GM19438 (cell line): ENCODE data around the gene HSD11B1.
"Not testable (repeated sequence)": the region's sequence is repeated elsewhere in the genome, so short reads cannot be mapped to it uniquely, and the experiment has no call there.

Experiments
- ATAC-seq: cut with Tn5 transposase; IDR thresholded peaks from one replicate; pipeline ENCODE4 v1.9.1; 2021; ENCODE audit warnings: low read depth; ENCODE audit not compliant: unreplicated experiment

HSD11B1 gene

DNA sequence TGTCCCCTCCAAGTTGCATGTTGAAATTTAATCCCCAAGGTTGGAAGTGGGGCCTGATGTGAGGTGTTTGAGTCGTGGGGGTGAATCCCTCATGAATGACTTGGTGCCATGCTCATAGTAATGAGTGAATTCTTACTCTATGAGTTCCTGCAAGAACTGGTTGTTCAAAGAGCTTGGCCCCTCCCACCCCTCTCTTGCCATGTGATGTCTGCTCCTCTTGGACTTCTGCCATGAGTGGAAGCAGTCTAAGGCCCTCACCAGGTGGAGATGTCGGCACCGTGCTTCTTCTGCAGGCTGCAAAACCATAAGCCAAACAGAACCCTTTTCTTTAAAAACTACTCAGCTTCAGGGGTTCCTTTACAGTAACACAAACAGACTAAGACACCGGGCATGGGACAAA lies 15.2 kb upstream of the HSD11B1 start:
- no peak for ATAC-seq

DNA sequence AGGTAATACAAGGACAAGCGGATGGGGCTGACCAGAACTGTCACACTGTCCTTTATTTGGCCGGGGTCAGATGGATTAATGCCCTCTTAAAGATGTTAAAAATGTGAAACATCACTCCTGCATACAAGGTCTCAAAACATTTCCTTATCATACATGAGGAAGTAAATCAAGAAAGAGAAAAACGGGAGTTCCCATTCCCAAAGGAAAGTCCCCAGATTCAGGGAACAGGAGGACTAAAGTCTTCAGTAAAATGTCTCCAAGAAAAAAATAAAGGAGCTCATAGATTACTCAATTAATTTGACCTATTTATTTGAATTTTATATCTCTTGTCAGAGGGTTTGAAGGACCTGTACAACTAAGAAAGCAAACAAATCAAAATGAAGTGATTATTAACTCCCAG lies 13.4 kb upstream of the HSD11B1 start:
- no peak for ATAC-seq

- no peak for ATAC-seq
Measured at GRCh38 chr1:209692296-209692695, 12.3 kb upstream of the HSD11B1 start.

DNA sequence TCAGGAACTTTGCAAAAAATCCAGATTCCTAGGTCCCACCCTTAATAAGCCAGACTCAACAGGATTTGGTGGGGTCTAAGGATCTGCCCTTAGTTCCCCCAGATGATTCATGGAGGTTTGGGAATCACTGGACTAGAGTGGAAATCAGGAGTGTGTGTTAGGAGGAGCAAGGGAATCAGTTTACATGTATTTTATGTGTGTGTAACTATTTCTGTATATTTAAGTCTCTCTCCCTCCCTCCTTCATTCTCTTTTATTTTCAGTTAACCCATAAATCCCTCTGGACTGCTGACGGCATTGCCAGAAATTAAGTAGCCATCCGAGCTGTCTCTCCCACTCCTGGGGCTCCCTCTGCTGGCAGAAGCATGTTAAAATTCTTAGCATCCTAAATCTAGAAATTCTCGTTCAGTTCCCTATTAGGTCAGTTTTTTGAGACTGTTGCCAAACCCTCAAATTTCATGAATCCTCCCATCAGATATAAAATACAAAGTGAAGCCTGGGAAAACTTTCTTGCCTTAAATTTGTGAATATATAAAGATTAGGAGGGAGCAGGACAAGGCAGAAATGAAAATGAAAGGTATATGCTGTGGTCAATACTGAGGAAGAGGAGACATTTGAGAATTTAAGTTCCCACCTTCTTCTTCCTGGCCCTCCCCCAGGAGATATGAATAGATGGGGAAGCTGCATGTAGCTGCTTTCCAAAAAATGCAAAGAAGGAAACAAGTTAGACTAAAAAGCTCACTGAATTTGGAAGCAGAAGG lies 11.7 kb upstream of the HSD11B1 start:
- no peak for ATAC-seq

- no peak for ATAC-seq
Measured at GRCh38 chr1:209696673-209697072, 8.0 kb upstream of the HSD11B1 start.

GRCh38 chr1:209697126-209697525 lies 7.5 kb upstream of the HSD11B1 start:
- no peak for ATAC-seq

DNA sequence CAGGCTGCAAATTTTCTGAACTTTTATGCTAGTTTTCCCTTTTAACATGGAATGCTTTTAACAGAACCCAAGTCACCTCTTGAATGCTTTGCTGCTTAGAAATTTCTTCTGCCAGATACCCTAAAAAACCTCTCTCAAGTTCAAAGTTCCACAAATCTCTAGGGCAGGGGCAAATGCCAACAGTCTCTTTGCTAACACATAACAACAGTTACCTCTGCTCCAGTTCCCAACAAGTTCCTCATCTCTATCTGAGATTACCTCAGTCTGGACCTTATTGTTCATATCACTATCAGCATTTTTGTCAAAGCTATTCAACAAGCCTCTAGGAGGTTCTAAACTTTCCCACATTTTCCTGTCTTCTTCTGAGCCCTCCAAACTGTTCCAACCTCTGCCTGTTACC lies 4.0 kb upstream of the HSD11B1 start:
- not testable (repeated sequence) for ATAC-seq

DNA sequence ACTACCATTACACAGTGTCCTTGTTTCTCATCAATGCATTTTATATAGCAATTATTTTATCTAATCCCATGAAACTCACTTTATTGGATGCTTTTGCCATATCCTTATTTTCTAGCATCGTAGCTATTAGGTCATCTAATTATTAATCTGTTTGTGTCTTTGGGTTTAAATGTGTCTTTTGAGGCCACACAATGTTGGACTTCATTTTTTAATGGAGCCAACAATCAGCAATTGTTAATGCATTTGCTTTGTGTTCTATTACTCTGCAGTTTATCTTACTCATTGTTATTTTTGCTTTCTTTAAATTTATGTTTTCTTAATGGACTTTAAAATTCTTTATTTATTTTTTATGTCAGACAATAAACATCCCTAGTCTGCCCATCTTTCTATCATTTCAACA lies 1.8 kb upstream of the HSD11B1 start:
- no peak for ATAC-seq

GRCh38 chr1:209703834-209704504 lies 677 bp upstream of the HSD11B1 start:
- no peak for ATAC-seq

GRCh38 chr1:209705033-209705598 lies 470 bp downstream of the HSD11B1 start:
- ATAC-seq, result no peak

DNA sequence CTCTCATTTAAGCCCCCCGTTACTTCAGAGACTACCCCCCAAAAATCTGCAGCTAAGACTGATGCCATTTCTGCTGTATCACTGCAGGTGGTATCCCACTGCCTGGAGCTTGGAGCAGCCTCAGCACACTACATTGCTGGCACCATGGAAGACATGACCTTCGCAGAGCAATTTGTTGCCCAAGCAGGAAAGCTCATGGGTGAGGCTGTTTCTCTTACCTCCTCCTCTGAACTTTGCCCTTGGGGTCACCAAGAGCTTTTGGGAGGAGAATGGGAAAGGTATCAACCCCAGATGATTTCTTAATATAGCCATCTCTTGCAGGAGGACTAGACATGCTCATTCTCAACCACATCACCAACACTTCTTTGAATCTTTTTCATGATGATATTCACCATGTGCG lies 2.0 kb downstream of the HSD11B1 start:
- ATAC-seq, result no peak

DNA sequence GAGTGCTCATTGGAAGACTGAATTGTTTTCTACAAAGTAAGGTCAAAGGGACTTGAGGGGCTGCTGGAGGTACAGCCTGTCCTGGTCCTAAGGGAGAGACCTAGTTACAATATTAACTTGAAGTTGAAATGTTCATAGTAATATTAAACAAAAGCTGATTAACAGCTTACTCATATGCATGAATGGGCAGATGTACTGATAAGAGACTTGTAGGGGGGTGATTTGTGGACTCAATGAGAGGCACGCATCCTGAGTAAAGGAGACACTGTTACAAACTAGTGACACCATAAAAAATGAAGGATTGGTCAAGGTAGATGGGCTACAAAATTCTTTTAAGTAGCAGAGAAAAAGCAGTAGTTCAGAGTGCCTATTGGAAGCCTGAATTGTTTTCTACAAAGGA lies 2.7 kb downstream of the HSD11B1 start:
- no peak for ATAC-seq

- no peak for ATAC-seq
Measured at GRCh38 chr1:209708297-209708696, 3.7 kb downstream of the HSD11B1 start.

DNA sequence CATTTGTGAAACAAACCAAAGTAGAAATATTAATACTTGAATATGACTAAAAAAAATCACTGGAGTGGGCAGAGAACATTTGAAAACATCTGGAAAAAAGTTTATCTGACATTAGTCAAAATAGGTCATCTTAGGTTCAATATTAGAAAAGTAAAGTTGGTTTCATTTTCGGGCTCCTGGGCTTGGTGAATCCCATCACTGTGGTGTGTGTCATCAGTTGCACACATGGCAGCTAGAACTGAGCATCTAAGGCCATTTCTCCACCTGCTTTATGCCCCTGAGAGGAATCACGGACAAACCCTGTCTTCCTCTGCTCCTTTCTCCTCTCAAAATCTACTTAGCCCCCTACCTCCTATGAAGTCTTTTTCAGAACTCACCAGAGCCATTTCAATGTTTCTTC lies 5.4 kb downstream of the HSD11B1 start:
- no peak for ATAC-seq

DNA sequence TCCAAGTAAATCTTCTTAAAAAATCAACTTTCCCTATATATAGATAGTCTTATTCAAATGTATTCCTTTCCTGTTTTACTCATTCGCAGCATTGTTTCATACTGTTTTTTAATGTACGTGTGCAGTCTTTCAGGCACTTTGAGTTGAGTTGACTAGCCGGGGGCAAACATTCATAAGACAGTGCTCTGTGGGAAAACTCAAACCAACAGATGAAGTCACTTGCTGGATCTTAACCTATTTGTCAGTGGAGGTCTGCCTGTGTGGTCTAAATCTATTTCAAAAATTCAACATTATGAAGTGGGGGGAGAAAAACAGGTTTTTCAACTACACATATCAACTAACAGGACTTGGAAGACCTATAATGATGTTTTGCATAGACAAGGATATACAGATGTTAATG lies 6.2 kb downstream of the HSD11B1 start:
- ATAC-seq, result no peak

DNA sequence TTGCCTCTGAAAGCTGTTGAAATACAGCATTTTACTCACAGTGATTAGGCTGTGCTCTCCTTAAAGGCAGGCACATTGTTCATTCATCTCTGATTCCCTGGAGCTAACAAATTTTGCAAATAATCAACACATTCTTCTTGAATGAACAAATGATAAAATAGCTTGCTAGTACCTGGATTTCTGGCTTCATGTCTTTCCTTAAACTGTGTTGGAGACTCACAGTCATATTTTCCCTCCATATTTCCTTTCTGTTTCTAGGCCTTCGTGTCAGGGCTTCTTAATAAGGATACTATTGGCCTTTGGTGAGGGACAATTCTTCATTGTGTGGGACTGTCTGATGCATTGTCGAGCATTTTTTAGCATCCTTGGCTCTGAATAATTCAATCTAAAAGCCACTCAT lies 9.7 kb downstream of the HSD11B1 start:
- no peak for ATAC-seq

- no peak for ATAC-seq
Measured at GRCh38 chr1:209715314-209715713, 10.7 kb downstream of the HSD11B1 start.

- no peak for ATAC-seq
Measured at GRCh38 chr1:209717818-209718217, 13.2 kb downstream of the HSD11B1 start.

GRCh38 chr1:209720326-209720725 lies 15.7 kb downstream of the HSD11B1 start:
- no peak for ATAC-seq

DNA sequence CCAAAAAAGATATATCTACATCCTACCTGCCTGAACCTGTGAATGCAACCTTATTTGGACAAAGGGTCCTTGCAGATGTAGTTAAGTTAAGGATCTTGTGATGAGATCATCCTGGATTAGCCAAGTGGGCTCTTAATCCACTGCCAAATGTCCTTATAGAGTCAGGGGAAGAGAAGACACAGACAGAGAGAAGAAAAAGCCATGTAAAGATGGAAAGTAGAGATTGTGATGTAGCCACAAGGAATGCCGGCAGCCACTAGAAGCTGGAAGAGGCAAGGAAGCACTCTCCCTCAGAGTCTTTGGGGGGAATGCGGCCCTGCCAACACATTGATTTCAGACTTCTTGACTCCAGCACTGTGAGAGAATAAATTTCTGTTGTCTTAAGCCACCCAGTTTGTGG lies 16.2 kb downstream of the HSD11B1 start:
- ATAC-seq, result no peak

DNA sequence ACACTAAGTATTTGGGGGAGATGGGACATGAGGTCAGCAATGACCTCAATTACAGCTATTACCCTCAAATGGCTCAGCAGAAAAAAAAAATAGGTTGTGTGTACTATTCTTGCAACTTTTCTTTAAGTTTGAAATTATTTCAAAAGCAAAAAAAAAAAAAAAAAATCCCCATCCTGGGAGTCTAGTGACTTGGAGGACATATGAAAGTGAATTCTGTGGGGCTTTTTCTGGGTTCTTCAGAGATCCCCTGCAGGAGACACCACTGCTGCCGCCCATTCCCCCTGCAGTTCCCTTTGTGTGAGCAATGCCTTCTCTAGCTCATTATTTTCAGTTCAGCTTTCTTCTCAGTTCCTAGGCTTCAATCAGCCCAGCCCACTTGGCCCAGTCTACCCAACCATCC lies 16.7 kb downstream of the HSD11B1 start:
- ATAC-seq, result no peak

GRCh38 chr1:209723265-209723664 lies 18.6 kb downstream of the HSD11B1 start:
- no peak for ATAC-seq
